A673 (cell line): Measurements from ENCODE around the gene MYBL2. TPM values are rescaled to one million over a fixed set of nuclear protein-coding genes. Genes with fewer than 3 reads are reported as not detected.
"Not testable (repeated sequence)": the region's sequence is repeated elsewhere in the genome, so short reads cannot be mapped to it uniquely, and the experiment has no call there.

Experiments
- BruUV-seq: library from RNA; stranded (reverse); fragments of 400-500 nt; replicated peaks from 2 replicates; lab custom pipeline; 2021; lab: Mats Ljungman, UMichigan
- CTCF ChIA-PET: fragments of 300-600 bp; sonication (Branson Sonifier 250); formaldehyde crosslinking; loops from one replicate; lab custom pipeline; 2022; ENCODE audit warnings: antibody characterized with exemption; lab: Charles Lee
- POLR2A ChIA-PET: fragments of 300-600 bp; sonication (Branson Sonifier 250); formaldehyde crosslinking; loops from one replicate; lab custom pipeline; 2022; ENCODE audit warnings: antibody characterized with exemption; ENCODE audit not compliant: low non-redundant PET; lab: Charles Lee
- DNase-seq: peaks from one replicate; pipeline ENCODE4 v3.0.0-alpha.2; 2015; ENCODE audit warnings: low spot score
- H3K27ac ChIP-seq: fragments of 200-600 bp; sonication (generic); 2 replicates; pipeline ENCODE4 v1.5.1; 2016; ENCODE audit warnings: mixed run types, low read depth, mild to moderate bottlenecking, mixed read lengths, antibody characterized with exemption, low read length; ENCODE audit not compliant: poor library complexity, severe bottlenecking
- H3K27me3 ChIP-seq: fragments of 200-600 bp; sonication (generic); replicated peaks from 2 replicates; pipeline ENCODE4 v1.6.1; 2017; ENCODE audit warnings: mixed run types, low read depth, mild to moderate bottlenecking, mixed read lengths, antibody characterized with exemption, low read length; ENCODE audit not compliant: insufficient read depth, poor library complexity
- H3K36me3 ChIP-seq: fragments of 200-600 bp; sonication (generic); 2 replicates; pipeline ENCODE4 v1.6.1; 2016; ENCODE audit warnings: mixed run types, mild to moderate bottlenecking, mixed read lengths, antibody characterized with exemption, low read length; ENCODE audit not compliant: insufficient read depth, poor library complexity, severe bottlenecking
- H3K4me1 ChIP-seq: fragments of 200-600 bp; sonication (generic); 2 replicates; pipeline ENCODE4 v1.6.1; 2017; ENCODE audit warnings: mixed run types, mild to moderate bottlenecking, mixed read lengths, antibody characterized with exemption, low read length; ENCODE audit not compliant: insufficient read depth, poor library complexity, severe bottlenecking
- H3K4me3 ChIP-seq: fragments of 200-600 bp; sonication (generic); 2 replicates; pipeline ENCODE4 v1.5.1; 2016; ENCODE audit warnings: low read depth, mixed run types, mild to moderate bottlenecking, mixed read lengths, low read length; ENCODE audit not compliant: poor library complexity, severe bottlenecking
- H3K9me3 ChIP-seq: fragments of 200-600 bp; sonication (generic); 2 replicates; pipeline ENCODE4 v1.6.1; 2016; ENCODE audit warnings: mixed run types, low read depth, mild to moderate bottlenecking, mixed read lengths, antibody characterized with exemption, low read length; ENCODE audit not compliant: poor library complexity, severe bottlenecking
- CTCF ChIP-seq: fragments of 300-800, 200-600 bp; sonication (generic); conservative IDR thresholded peaks from 2 replicates; pipeline ENCODE4 v1.5.1; 2017; ENCODE audit warnings: low read depth, mild to moderate bottlenecking, antibody characterized with exemption, low read length, moderate library complexity, mixed read lengths
- EZH2 ChIP-seq: fragments of 200-600 bp; sonication (generic); IDR thresholded peaks from 2 replicates; pipeline ENCODE4 v1.6.1; 2017; ENCODE audit warnings: borderline replicate concordance, low read depth, mild to moderate bottlenecking, mixed read lengths, antibody characterized with exemption, low read length; ENCODE audit not compliant: poor library complexity, severe bottlenecking
- intact Hi-C: fragments of 100-400 bp; cut with micrococcal nuclease; formaldehyde crosslinking; loops from one replicate; pipeline ENCODE4 v1.10.0; 2022; ENCODE audit not compliant: unreplicated experiment
- total RNA-seq: library from RNA; stranded (reverse); gene quantifications from 2 replicates; pipeline ENCODE4 v1.2.3, GENCODE V29; 2021

The MYBL2 gene
- total RNA-seq, 1 experiment from 2014 or later: 256 TPM

DNA sequence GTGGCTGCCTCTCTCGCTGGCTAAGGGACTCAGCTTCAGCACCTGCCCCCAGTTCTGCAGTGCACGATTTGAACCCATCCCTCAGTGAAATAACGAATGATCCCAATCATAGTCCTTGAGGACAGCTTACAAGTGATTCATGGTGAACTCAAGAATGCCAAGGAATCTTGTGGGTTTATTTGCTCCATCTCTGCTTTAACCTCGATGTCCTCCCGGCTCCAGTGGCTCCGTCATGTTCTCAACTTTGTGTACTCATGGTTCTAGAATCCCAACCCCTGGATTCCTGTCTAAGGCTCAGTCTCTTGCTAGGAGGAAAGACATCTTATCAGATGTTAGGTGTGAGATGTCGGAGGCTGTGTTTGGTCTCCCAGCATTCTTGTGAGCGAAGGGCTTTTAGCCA is 88.9 kb downstream of the MYBL2 start:
- Histone ChIP-seq H3K4me1 (no peaks in the 10 kb centered on the region), H3K4me3 (no peak overlapping the region), H3K27me3 (no peaks in the 10 kb centered on the region), H3K27ac (no peak overlapping the region), H3K9me3 (no peaks in the 10 kb centered on the region), H3K36me3 (no peaks in the 10 kb centered on the region)
- no TSS peak for BruUV-seq
- no peak for TF ChIP-seq EZH2
- no peak for TF ChIP-seq CTCF
- CTCF ChIA-PET: no interaction called here
- POLR2A ChIA-PET: no interaction called here
- no peak for DNase-seq
- intact Hi-C loops: no loop called here

DNA sequence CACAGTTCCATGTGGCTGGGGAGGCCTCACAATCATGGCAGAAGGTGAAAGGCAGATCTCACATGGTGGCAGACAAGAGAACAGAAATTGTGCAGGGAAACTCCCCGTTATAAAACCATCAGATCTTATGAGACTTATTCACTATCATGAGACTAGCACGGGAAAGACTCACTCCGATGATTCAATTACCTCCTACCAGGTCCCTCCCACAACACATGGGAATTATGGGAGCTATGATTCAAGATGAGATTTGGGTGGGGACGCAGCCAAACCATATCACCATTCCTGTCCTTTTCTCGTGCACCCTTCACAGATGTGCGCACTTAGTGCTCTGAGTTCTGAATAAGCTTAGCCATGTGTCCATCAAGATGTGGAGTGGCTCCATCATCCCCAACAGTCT is 91.0 kb downstream of the MYBL2 start:
- H3K36me3 ChIP-seq, intact Hi-C loops, CTCF ChIA-PET, DNase-seq, H3K9me3 ChIP-seq, H3K4me3 ChIP-seq, POLR2A ChIA-PET, H3K4me1 ChIP-seq, BruUV-seq, H3K27me3 ChIP-seq, H3K27ac ChIP-seq: not testable (repeated sequence)

- intact Hi-C loops: no loop called here
- TF ChIP-seq CTCF: no peak
- TF ChIP-seq EZH2: no peak
- no peaks in the 10 kb centered on the region for H3K36me3 ChIP-seq
- CTCF ChIA-PET: no interaction called here
- DNase-seq: no peak
- H3K4me1 ChIP-seq: no peaks in the 10 kb centered on the region
- H3K27ac ChIP-seq: no peak overlapping the region
- H3K9me3 ChIP-seq: no peaks in the 10 kb centered on the region
- POLR2A ChIA-PET: no interaction called here
- no peak overlapping the region for H3K4me3 ChIP-seq
- no peaks in the 10 kb centered on the region for H3K27me3 ChIP-seq
- BruUV-seq: no TSS peak
Measured at GRCh38 chr20:43761386-43762340, 94.7 kb downstream of the MYBL2 start.
